Gastrocnemius medialis (tissue), 4 donors: ENCODE results near the gene NUP62. TPM values are rescaled to one million over a fixed set of nuclear protein-coding genes. Genes with fewer than 3 reads are reported as not detected.
"Not testable (repeated sequence)": the region's sequence is repeated elsewhere in the genome, so short reads cannot be mapped to it uniquely, and the experiment has no call there.

Source experiments
- ATAC-seq, 2 donors: fragments of 150-250 bp; one replicate each; pipeline ENCODE4 v1.9.1; 2016
- DNase-seq, 2 donors: peaks; one replicate each; pipeline ENCODE4 v3.0.0-alpha.2; 2019
- H3K27ac ChIP-seq, 4 donors: fragments of 200-600 bp; sonication (generic); 1 replicate in 1 of 4; 2 replicates in 3 of 4; pipeline ENCODE4 v1.5.1; 2016 to 2018; ENCODE audit warnings: mild to moderate bottlenecking in 2 of 4, moderate library complexity in 1 of 4
- H3K27me3 ChIP-seq, 3 donors: fragments of 200-600 bp; sonication (generic) in 2 of 3; 1 replicate in 1 of 3; 2 replicates in 2 of 3; pipeline versions ENCODE4 v1.5.1 to v1.6.0; 2016 to 2019; ENCODE audit warnings: mild to moderate bottlenecking in 1 of 3, moderate library complexity in 1 of 3
- H3K36me3 ChIP-seq, 2 donors: fragments of 200-600 bp; sonication (generic) in 1 of 2; one replicate each; pipeline ENCODE4 v1.5.1; 2017 to 2018
- H3K4me1 ChIP-seq, 2 donors: fragments of 200-600 bp; sonication (generic) in 1 of 2; one replicate each; pipeline ENCODE4 v1.5.1; 2016 to 2017; ENCODE audit warnings: mild to moderate bottlenecking in 2 of 2
- H3K4me3 ChIP-seq, 4 donors: fragments of 200-600 bp; sonication (generic) in 3 of 4; 1 replicate in 1 of 4; 2 replicates in 3 of 4; pipeline ENCODE4 v1.5.1; 2016 to 2019; ENCODE audit warnings: mild to moderate bottlenecking in 2 of 4
- H3K9me3 ChIP-seq, 3 donors: fragments of 200-600 bp; sonication (generic) in 2 of 3; 1 replicate in 1 of 3; 2 replicates in 2 of 3; pipeline ENCODE4 v1.5.1; 2016 to 2019
- POLR2A ChIP-seq, 2 donors: fragments of 450-650 bp; IDR thresholded peaks; one replicate each; pipeline ENCODE4 v1.6.1; 2017; ENCODE audit warnings: antibody characterized with exemption in 2 of 2, mild to moderate bottlenecking in 2 of 2, moderate library complexity in 2 of 2
- in situ Hi-C, 4 donors: fragments of 200-750 bp; cut with MboI; loops; one replicate each; pipeline versions ENCODE4 v1.15.0 to v1.8.0; 2017; ENCODE audit warnings: low sequenced_read_pairs in 4 of 4
- intact Hi-C: fragments of 100-400 bp; cut with DNase I; formaldehyde crosslinking; loops from one replicate; pipeline ENCODE4 v1.15.1; 2023; ENCODE audit warnings: low total_unique reads
- total RNA-seq, 4 donors: library from RNA; depleted of rRNA; stranded (reverse); fragments of >200 nt; gene quantifications; one replicate each; pipeline versions ENCODE4 v1.1.0 to v1.2.3, GENCODE V29; 2016
- TF ChIP-seq, protein P1 (sequence below), 5 experiments: fragments of 450-650 bp in 3 of 5; fragments of 200-600 bp in 2 of 5; sonication (generic) in 2 of 5; IDR thresholded peaks in 4 of 5; conservative IDR thresholded peaks in 1 of 5; 1 replicate in 4 of 5; 2 replicates in 1 of 5; pipeline ENCODE4 v1.5.1; 2016 to 2019; ENCODE audit warnings: antibody characterized with exemption in 5 of 5, mild to moderate bottlenecking in 3 of 5, moderate library complexity in 3 of 5

NUP62 gene
- total RNA-seq, 4 donors from 2014 or later, result 32.8 to 38.0 (median 36.3) TPM

DNA sequence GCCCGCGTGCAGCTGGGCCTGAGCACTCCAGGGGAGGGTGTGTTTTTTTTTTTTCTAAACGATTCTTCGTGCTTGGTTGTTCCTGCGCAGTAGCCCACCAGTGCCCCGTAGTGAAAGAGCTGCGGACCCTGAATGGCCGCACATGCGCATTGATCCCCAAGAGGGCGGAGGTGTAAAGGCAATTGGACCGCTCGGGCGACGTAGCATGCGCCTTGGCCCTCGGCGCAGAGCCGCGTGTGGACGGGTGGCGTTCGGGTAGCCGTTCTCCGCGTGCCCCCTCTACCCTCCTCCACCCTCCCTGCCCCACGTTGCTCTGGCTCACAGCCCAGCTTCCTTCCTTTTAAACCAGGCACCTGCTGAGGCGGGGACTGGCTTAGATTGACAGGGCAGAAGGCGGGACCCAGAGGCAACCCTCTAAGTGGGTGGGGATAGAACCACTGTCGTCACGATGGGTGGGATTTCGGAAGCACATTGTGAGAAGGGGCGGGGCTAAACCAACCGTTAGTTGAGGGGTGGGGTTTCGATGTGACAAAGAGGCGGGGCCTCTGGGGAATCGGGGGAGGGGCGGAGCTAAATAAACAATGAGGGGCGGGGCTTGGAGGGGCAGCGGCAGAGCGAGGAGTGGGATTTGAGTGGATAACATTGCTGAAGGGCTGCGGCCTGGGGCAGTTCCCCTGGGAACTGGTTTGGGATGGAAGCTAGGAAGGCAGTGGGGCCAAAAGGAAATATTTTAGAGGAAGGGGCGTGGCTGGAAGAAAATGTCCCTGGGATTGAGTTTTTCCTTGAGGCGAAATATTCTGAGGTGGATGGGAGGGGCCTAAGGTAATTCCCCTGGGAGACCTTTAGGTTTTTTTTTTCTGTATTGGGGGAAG, 543 bp upstream of the NUP62 start:
- TF ChIP-seq POLR2A (IDR thresholded peaks at IDR 0.05), result peak; percentile 67 to 86
- TF ChIP-seq, protein P1, sequence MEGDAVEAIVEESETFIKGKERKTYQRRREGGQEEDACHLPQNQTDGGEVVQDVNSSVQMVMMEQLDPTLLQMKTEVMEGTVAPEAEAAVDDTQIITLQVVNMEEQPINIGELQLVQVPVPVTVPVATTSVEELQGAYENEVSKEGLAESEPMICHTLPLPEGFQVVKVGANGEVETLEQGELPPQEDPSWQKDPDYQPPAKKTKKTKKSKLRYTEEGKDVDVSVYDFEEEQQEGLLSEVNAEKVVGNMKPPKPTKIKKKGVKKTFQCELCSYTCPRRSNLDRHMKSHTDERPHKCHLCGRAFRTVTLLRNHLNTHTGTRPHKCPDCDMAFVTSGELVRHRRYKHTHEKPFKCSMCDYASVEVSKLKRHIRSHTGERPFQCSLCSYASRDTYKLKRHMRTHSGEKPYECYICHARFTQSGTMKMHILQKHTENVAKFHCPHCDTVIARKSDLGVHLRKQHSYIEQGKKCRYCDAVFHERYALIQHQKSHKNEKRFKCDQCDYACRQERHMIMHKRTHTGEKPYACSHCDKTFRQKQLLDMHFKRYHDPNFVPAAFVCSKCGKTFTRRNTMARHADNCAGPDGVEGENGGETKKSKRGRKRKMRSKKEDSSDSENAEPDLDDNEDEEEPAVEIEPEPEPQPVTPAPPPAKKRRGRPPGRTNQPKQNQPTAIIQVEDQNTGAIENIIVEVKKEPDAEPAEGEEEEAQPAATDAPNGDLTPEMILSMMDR (IDR thresholded peaks at IDR 0.05 in 4 of 5, conservative IDR thresholded peaks at IDR 0.05 in 1 of 5), result peak in 1 of 5 experiments; percentile 29
- Histone ChIP-seq H3K27ac (peak overlapping the region; percentile 95 to 98 (median 96)), H3K4me1 (peaks cover 24 to 29% of the 10 kb centered on the region in 2 donors), H3K27me3 (no peaks in the 10 kb centered on the region), H3K4me3 (peak overlapping the region; percentile 80 to 97 (median 92)), H3K9me3 (no peaks in the 10 kb centered on the region), H3K36me3 (peaks cover 0 to 5% of the 10 kb centered on the region in 2 donors)
- intact Hi-C loops (loop anchor here (1.0 to 5.0 kb wide), 2 partner anchors 72 to 95 kb away; partner anchors contain the start of gene VRK3), in situ Hi-C loops (loop anchor here in 3 of 4 donors (25.0 kb wide), 1 partner anchor 207 kb away; no protein-coding TSS in a partner anchor)
- ATAC-seq (peak; percentile 91 to 95), DNase-seq (peak; percentile 91 to 95)

GRCh38 chr19:49927526-49928264, 1.6 kb downstream of the NUP62 start:
- TF ChIP-seq POLR2A (IDR thresholded peaks at IDR 0.05), result no peak
- TF ChIP-seq, protein P1 (IDR thresholded peaks at IDR 0.05 in 4 of 5, conservative IDR thresholded peaks at IDR 0.05 in 1 of 5), result no peak
- ATAC-seq (no peak), DNase-seq (no peak)
- in situ Hi-C loops (loop anchor here in 3 of 4 donors (25.0 kb wide), 1 partner anchor 210 kb away; no protein-coding TSS in a partner anchor), intact Hi-C loops (no loop called here)
- no peaks in the 10 kb centered on the region for H3K9me3 ChIP-seq
- H3K36me3 ChIP-seq, result peaks cover 0 to 21% of the 10 kb centered on the region in 2 donors
- peaks cover 24 to 37% of the 10 kb centered on the region in 2 donors for H3K4me1 ChIP-seq
- no peaks in the 10 kb centered on the region for H3K27me3 ChIP-seq
- peak overlapping the region; percentile 95 to 98 (median 96) for H3K27ac ChIP-seq
- H3K4me3 ChIP-seq, result peak overlapping the region in 3 of 4 donors; percentile 80 to 97 (median 96)

GRCh38 chr19:49926515-49926914, 2.8 kb downstream of the NUP62 start:
- H3K9me3 ChIP-seq, result no peaks in the 10 kb centered on the region
- H3K27me3 ChIP-seq, result no peaks in the 10 kb centered on the region
- in situ Hi-C loops, result loop anchor here in 3 of 4 donors (25.0 kb wide), 1 partner anchor 211 kb away; no protein-coding TSS in a partner anchor
- TF ChIP-seq, protein P1 (IDR thresholded peaks at IDR 0.05 in 4 of 5, conservative IDR thresholded peaks at IDR 0.05 in 1 of 5), result no peak
- TF ChIP-seq POLR2A (IDR thresholded peaks at IDR 0.05), result no peak
- peaks cover 24 to 37% of the 10 kb centered on the region in 2 donors for H3K4me1 ChIP-seq
- H3K36me3 ChIP-seq, result peaks cover 0 to 21% of the 10 kb centered on the region in 2 donors
- no peak for DNase-seq
- H3K4me3 ChIP-seq, result no peak overlapping the region
- H3K27ac ChIP-seq, result no peak overlapping the region
- intact Hi-C loops, result no loop called here
- ATAC-seq, result no peak

GRCh38 chr19:49925486-49925885, 3.8 kb downstream of the NUP62 start:
- Histone ChIP-seq H3K27me3 (no peaks in the 10 kb centered on the region), H3K4me1 (peaks cover 24 to 37% of the 10 kb centered on the region in 2 donors), H3K36me3 (peaks cover 0 to 21% of the 10 kb centered on the region in 2 donors), H3K27ac (no peak overlapping the region), H3K4me3 (no peak overlapping the region), H3K9me3 (no peaks in the 10 kb centered on the region)
- ATAC-seq, result no peak
- TF ChIP-seq, protein P1 (IDR thresholded peaks at IDR 0.05 in 4 of 5, conservative IDR thresholded peaks at IDR 0.05 in 1 of 5), result no peak
- TF ChIP-seq POLR2A (IDR thresholded peaks at IDR 0.05), result no peak
- intact Hi-C loops, result no loop called here
- in situ Hi-C loops, result loop anchor here in 3 of 4 donors (25.0 kb wide), 1 partner anchor 212 kb away; no protein-coding TSS in a partner anchor
- DNase-seq, result no peak

DNA sequence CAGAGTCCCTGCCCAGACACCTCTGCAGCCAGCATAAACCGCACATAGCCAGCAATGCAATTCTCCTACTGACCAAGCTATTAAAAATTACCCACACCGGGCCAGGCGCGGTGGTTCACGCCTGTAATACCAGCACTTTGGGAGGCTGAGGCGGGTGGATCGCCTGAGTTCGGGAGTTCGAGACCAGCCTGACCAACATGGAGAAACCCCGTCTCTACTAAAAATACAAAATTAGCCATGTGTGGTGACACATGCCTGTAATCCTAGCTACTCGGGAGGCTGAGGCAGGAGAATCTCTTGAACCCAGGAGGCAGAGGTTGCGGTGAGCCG, 4.5 kb downstream of the NUP62 start:
- H3K9me3 ChIP-seq, ATAC-seq, H3K27me3 ChIP-seq, intact Hi-C loops, H3K4me3 ChIP-seq, DNase-seq: not testable (repeated sequence)
- H3K27ac ChIP-seq, result peak overlapping the region in 1 of 4 donors; percentile 31
- in situ Hi-C loops, result loop anchor here in 3 of 4 donors (25.0 kb wide), 1 partner anchor 212 kb away; no protein-coding TSS in a partner anchor
- peaks cover 0 to 21% of the 10 kb centered on the region in 2 donors for H3K36me3 ChIP-seq
- peaks cover 24 to 33% of the 10 kb centered on the region in 2 donors for H3K4me1 ChIP-seq
